Fibroblast of the aortic adventitia (primary cell): Measurements from ENCODE around the gene PHLPP2. TPM values are rescaled to one million over a fixed set of nuclear protein-coding genes. Genes with fewer than 3 reads are reported as not detected.

Experiments
- DNase-seq: peaks from one replicate; pipeline ENCODE4 v3.0.0-alpha.2; 2010; ENCODE audit warnings: low read depth
- H3K4me3 ChIP-seq: 2 replicates; pipeline ENCODE4 v1.5.1; 2011; ENCODE audit warnings: low read depth, mild to moderate bottlenecking, control low read depth, low read length, moderate library complexity
- CTCF ChIP-seq: IDR thresholded peaks from 2 replicates; pipeline ENCODE4 v1.5.1; 2011; ENCODE audit warnings: mild to moderate bottlenecking, low read length, control low read depth, inconsistent platforms; ENCODE audit not compliant: insufficient read depth
- total RNA-seq: library from RNA; depleted of rRNA; stranded (reverse); fragments of >200 nt; gene quantifications from 2 replicates; pipeline ENCODE4 v1.2.3, GENCODE V29; 2012; ENCODE audit warnings: low replicate concordance

PHLPP2 gene
- total RNA-seq, 1 donor = 7.8 TPM

GRCh38 chr16:71645450-71645849 lies 79.1 kb downstream of the PHLPP2 start:
- no peak overlapping the region for H3K4me3 ChIP-seq
- peak; percentile 16 for DNase-seq
- peak; percentile 40 for TF ChIP-seq CTCF

GRCh38 chr16:71637398-71637797 lies 87.1 kb downstream of the PHLPP2 start:
- no peak for TF ChIP-seq CTCF

GRCh38 chr16:71635632-71636031 lies 88.9 kb downstream of the PHLPP2 start:
- no peak for DNase-seq
- TF ChIP-seq CTCF = no peak
- H3K4me3 ChIP-seq = no peak overlapping the region

More at GRCh38 chr16:71637398-71637797, 87.1 kb downstream of the PHLPP2 start:
- peak; percentile 74 for DNase-seq
- H3K4me3 ChIP-seq = no peak overlapping the region

GRCh38 chr16:71631776-71632175 lies 92.7 kb downstream of the PHLPP2 start:
- no peak for DNase-seq
- no peak overlapping the region for H3K4me3 ChIP-seq
- TF ChIP-seq CTCF = no peak

- no peak for DNase-seq
- H3K4me3 ChIP-seq = no peak overlapping the region
- TF ChIP-seq CTCF = no peak
Observed at GRCh38 chr16:71630808-71631207, 93.7 kb downstream of the PHLPP2 start.

GRCh38 chr16:71629278-71630016 lies 95.1 kb downstream of the PHLPP2 start:
- no peak for TF ChIP-seq CTCF
- DNase-seq = no peak
- no peak overlapping the region for H3K4me3 ChIP-seq

GRCh38 chr16:71628810-71629209 lies 95.7 kb downstream of the PHLPP2 start:
- no peak for TF ChIP-seq CTCF
- H3K4me3 ChIP-seq = no peak overlapping the region
- DNase-seq = peak; percentile 19
